T-helper 17 cell (primary cell): ENCODE measurements around the gene WDR45. TPM values are rescaled to one million over a fixed set of nuclear protein-coding genes. Genes with fewer than 3 reads are reported as not detected.

Source experiments
- ATAC-seq: fragments of 150-1000 bp; cut with Tn5 transposase; 2 replicates; pipeline ENCODE4 v1.10.0; 2021; ENCODE audit warnings: mild to moderate bottlenecking, moderate library complexity
- DNase-seq, 3 donors: peaks; one replicate each; pipeline versions ENCODE4 v3.0.0 to v3.0.0-alpha.2; 2020 to 2021
- H3K9me3 ChIP-seq: one replicate; pipeline ENCODE4 v1.7.0; 2013; ENCODE audit warnings: low read length, mild to moderate bottlenecking; ENCODE audit not compliant: control insufficient read depth, poor library complexity, severe bottlenecking
- H3K27ac Mint-ChIP-seq: one replicate; pipeline ENCODE4 v1.8.0; 2022; ENCODE audit warnings: mild to moderate bottlenecking, moderate library complexity, mixed read lengths
- H3K27me3 Mint-ChIP-seq: one replicate; pipeline ENCODE4 v1.8.0; 2022; ENCODE audit warnings: mixed read lengths
- H3K36me3 Mint-ChIP-seq: one replicate; pipeline ENCODE4 v1.8.0; 2022; ENCODE audit warnings: low read depth, mixed read lengths
- H3K4me1 Mint-ChIP-seq: one replicate; pipeline ENCODE4 v1.8.0; 2022; ENCODE audit warnings: mild to moderate bottlenecking, mixed read lengths
- H3K4me3 Mint-ChIP-seq: one replicate; pipeline ENCODE4 v1.8.0; 2022; ENCODE audit warnings: mild to moderate bottlenecking, moderate library complexity, mixed read lengths
- total RNA-seq, 4 donors: library from RNA in 2 of 4; stranded (reverse) in 2 of 4; gene quantifications; one replicate each; pipeline ENCODE4 v1.2.3 and lab custom pipeline; 2022 to 2026

The WDR45 gene
- total RNA-seq, 2 donors from 2014 or later: 69.9 to 73.5 TPM

GRCh38 chrX:49070988-49071387 is 8.7 kb downstream of the WDR45 start:
- H3K4me1 Mint-ChIP-seq: peaks cover 10% of the 10 kb centered on the region
- peak overlapping the region; percentile 45 for H3K27ac Mint-ChIP-seq
- no peaks in the 10 kb centered on the region for H3K36me3 Mint-ChIP-seq
- ATAC-seq (no peak), DNase-seq (no peak)
- H3K4me3 Mint-ChIP-seq: peak overlapping the region; percentile 66
- H3K27me3 Mint-ChIP-seq: no peaks in the 10 kb centered on the region
- no peaks in the 10 kb centered on the region for H3K9me3 ChIP-seq

GRCh38 chrX:49069038-49069437 is 10.6 kb downstream of the WDR45 start:
- Mint-ChIP-seq H3K4me3 (no peak overlapping the region), H3K27me3 (no peaks in the 10 kb centered on the region), H3K36me3 (no peaks in the 10 kb centered on the region), H3K27ac (no peak overlapping the region), H3K4me1 (peaks cover 10% of the 10 kb centered on the region)
- no peak for ATAC-seq
- no peaks in the 10 kb centered on the region for H3K9me3 ChIP-seq
- DNase-seq: no peak

DNA sequence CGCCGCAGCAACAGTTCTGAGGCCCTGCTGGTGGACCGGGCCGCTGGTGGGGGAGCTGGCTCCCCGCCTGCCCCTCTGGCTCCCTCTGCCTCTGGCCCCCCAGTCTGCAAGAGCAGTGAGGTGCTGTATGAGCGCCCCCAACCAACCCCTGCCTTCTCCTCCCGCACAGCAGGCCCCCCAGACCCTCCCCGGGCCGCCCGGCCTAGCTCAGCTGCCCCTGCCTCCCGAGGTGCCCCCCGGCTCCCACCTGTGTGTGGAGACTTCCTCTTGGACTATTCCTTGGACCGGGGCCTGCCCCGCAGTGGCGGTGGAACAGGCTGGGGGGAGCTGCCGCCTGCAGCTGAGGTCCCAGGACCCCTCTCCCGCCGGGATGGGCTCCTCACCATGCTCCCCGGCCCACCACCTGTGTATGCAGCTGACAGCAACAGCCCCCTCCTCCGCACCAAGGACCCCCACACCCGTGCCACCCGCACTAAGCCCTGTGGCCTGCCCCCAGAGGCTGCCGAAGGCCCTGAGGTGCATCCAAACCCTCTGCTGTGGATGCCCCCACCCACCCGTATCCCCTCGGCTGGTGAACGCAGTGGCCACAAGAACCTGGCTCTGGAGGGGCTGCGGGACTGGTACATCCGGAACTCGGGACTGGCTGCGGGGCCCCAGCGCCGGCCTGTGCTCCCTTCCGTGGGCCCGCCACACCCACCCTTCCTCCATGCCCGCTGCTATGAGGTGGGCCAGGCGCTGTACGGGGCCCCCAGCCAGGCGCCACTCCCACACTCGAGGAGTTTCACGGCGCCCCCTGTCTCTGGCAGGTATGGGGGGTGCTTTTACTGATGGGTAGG is 12.2 kb downstream of the WDR45 start:
- no peaks in the 10 kb centered on the region for H3K27me3 Mint-ChIP-seq
- no peaks in the 10 kb centered on the region for H3K9me3 ChIP-seq
- H3K27ac Mint-ChIP-seq: peak overlapping the region; percentile 19
- DNase-seq (no peak), ATAC-seq (no peak)
- H3K4me1 Mint-ChIP-seq: no peaks in the 10 kb centered on the region
- H3K4me3 Mint-ChIP-seq: no peak overlapping the region
- no peaks in the 10 kb centered on the region for H3K36me3 Mint-ChIP-seq

DNA sequence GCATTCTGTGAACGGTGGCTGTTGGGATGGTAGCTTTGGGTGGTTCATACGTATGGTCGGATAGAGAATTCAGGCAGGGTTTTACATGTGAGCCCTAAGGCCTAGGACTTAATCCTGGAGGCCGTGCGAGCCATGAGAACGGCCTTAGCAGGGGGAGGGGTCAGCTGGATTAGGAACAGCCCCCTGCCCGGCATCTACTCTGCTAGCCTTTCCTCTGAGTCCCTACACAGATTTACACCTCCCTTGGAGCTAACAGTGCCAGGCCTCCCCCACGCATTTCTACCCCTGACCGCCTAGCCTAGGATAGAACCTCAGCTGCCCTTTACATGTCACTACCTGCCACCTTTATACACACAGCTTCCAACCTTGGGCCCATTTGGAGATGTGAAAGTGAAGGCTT is 13.0 kb downstream of the WDR45 start:
- Mint-ChIP-seq H3K4me1 (no peaks in the 10 kb centered on the region), H3K27me3 (no peaks in the 10 kb centered on the region), H3K4me3 (no peak overlapping the region), H3K36me3 (no peaks in the 10 kb centered on the region), H3K27ac (no peak overlapping the region)
- ATAC-seq (no peak), DNase-seq (no peak)
- no peaks in the 10 kb centered on the region for H3K9me3 ChIP-seq

DNA sequence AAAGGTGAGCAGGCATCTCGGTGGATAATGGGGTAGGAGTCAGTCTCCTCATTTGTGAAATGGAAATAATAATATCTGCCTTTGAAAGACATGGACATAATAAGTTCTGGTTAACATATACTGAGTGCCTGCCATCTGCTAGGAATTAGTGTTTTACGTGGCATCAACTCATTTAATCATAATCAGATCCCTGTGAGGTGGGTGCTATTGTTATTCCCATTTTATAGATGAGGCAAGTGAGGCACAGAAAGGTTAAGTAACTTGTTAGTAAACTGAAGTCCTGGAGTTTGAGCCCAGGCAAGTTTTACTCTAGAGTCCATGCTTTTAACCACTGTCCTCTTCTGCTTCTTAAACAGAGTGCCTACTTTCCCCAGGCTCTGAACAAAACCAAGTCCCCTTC is 13.4 kb downstream of the WDR45 start:
- no peak overlapping the region for H3K4me3 Mint-ChIP-seq
- no peaks in the 10 kb centered on the region for H3K27me3 Mint-ChIP-seq
- DNase-seq (no peak), ATAC-seq (no peak)
- no peak overlapping the region for H3K27ac Mint-ChIP-seq
- H3K4me1 Mint-ChIP-seq: no peaks in the 10 kb centered on the region
- no peaks in the 10 kb centered on the region for H3K36me3 Mint-ChIP-seq
- H3K9me3 ChIP-seq: no peaks in the 10 kb centered on the region

GRCh38 chrX:49064735-49065134 is 15.0 kb downstream of the WDR45 start:
- H3K9me3 ChIP-seq: no peaks in the 10 kb centered on the region
- Mint-ChIP-seq H3K4me1 (no peaks in the 10 kb centered on the region), H3K27me3 (no peaks in the 10 kb centered on the region), H3K4me3 (no peak overlapping the region), H3K36me3 (no peaks in the 10 kb centered on the region), H3K27ac (no peak overlapping the region)
- ATAC-seq: no peak
- DNase-seq: no peak

DNA sequence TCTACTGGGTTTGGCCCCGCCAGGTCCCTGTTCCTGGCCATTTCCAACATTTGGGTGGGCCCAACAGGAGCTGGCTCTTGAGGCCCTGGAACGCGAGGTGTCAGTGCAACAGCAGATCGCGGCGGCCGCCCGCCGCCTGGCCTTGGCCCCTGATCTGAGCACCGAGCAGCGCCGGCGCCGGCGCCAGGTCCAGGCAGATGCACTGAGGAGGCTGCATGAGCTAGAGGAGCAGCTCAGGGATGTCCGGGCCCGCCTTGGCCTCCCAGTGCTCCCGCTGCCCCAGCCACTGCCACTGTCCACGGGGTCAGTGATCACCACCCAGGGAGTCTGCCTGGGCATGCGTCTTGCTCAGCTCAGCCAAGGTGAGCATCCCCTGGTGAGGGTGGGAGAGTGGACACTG is 15.4 kb downstream of the WDR45 start:
- ATAC-seq (no peak), DNase-seq (no peak)
- H3K27me3 Mint-ChIP-seq: no peaks in the 10 kb centered on the region
- no peaks in the 10 kb centered on the region for H3K9me3 ChIP-seq
- H3K4me1 Mint-ChIP-seq: no peaks in the 10 kb centered on the region
- H3K27ac Mint-ChIP-seq: no peak overlapping the region
- H3K4me3 Mint-ChIP-seq: no peak overlapping the region
- H3K36me3 Mint-ChIP-seq: no peaks in the 10 kb centered on the region

GRCh38 chrX:49063715-49064114 is 16.0 kb downstream of the WDR45 start:
- Mint-ChIP-seq H3K4me1 (no peaks in the 10 kb centered on the region), H3K36me3 (no peaks in the 10 kb centered on the region), H3K27ac (no peak overlapping the region), H3K27me3 (no peaks in the 10 kb centered on the region), H3K4me3 (no peak overlapping the region)
- H3K9me3 ChIP-seq: no peaks in the 10 kb centered on the region
- ATAC-seq (no peak), DNase-seq (no peak)

- peaks cover 4% of the 10 kb centered on the region for H3K4me1 Mint-ChIP-seq
- H3K36me3 Mint-ChIP-seq: no peaks in the 10 kb centered on the region
- H3K9me3 ChIP-seq: no peaks in the 10 kb centered on the region
- DNase-seq (no peak), ATAC-seq (no peak)
- no peak overlapping the region for H3K4me3 Mint-ChIP-seq
- H3K27me3 Mint-ChIP-seq: no peaks in the 10 kb centered on the region
- peak overlapping the region; percentile 8 for H3K27ac Mint-ChIP-seq
These were observed 17.8 kb downstream of the WDR45 start for GRCh38 chrX:49061916-49062315.

DNA sequence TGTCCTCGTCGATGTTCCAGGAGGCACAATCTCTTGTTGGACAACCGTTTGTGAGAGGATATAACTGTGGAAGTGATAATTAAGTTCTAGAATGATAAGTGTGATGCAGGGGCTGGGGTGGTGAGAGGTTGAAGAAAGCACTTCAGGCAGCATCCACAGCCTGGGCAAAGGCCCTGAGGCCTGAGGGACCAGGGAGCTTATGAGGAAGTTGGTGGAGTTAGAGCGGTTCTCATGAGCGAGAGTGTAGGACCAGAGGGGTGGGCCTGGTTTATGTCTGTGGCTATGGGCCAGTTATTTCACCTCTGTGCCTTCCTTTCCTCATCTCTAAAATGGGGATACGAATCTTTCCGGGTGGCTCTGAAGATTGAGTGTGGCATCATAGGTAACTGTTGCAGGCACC is 18.2 kb downstream of the WDR45 start:
- no peaks in the 10 kb centered on the region for H3K36me3 Mint-ChIP-seq
- H3K4me1 Mint-ChIP-seq: peaks cover 4% of the 10 kb centered on the region
- H3K9me3 ChIP-seq: no peaks in the 10 kb centered on the region
- DNase-seq (no peak), ATAC-seq (no peak)
- peak overlapping the region; percentile 8 for H3K27ac Mint-ChIP-seq
- H3K4me3 Mint-ChIP-seq: no peak overlapping the region
- no peaks in the 10 kb centered on the region for H3K27me3 Mint-ChIP-seq

GRCh38 chrX:49060914-49061313 is 18.8 kb downstream of the WDR45 start:
- H3K27ac Mint-ChIP-seq: peak overlapping the region; percentile 8
- H3K9me3 ChIP-seq: no peaks in the 10 kb centered on the region
- no peaks in the 10 kb centered on the region for H3K36me3 Mint-ChIP-seq
- H3K4me1 Mint-ChIP-seq: peaks cover 6% of the 10 kb centered on the region
- no peaks in the 10 kb centered on the region for H3K27me3 Mint-ChIP-seq
- no peak for DNase-seq
- no peak overlapping the region for H3K4me3 Mint-ChIP-seq
- ATAC-seq: no peak

GRCh38 chrX:49059681-49060085 is 20.0 kb downstream of the WDR45 start:
- Mint-ChIP-seq H3K4me3 (no peak overlapping the region), H3K36me3 (no peaks in the 10 kb centered on the region), H3K27me3 (no peaks in the 10 kb centered on the region), H3K27ac (no peak overlapping the region), H3K4me1 (peaks cover 12% of the 10 kb centered on the region)
- no peak for DNase-seq
- no peak for ATAC-seq
- no peaks in the 10 kb centered on the region for H3K9me3 ChIP-seq

GRCh38 chrX:49059201-49059600 is 20.5 kb downstream of the WDR45 start:
- H3K4me3 Mint-ChIP-seq: no peak overlapping the region
- no peaks in the 10 kb centered on the region for H3K36me3 Mint-ChIP-seq
- no peak overlapping the region for H3K27ac Mint-ChIP-seq
- H3K4me1 Mint-ChIP-seq: peaks cover 16% of the 10 kb centered on the region
- no peaks in the 10 kb centered on the region for H3K27me3 Mint-ChIP-seq
- DNase-seq: no peak
- ATAC-seq: no peak
- H3K9me3 ChIP-seq: no peaks in the 10 kb centered on the region

GRCh38 chrX:49058794-49059193 is 20.9 kb downstream of the WDR45 start, which contains the start of gene CCDC120:
CCDC120 (plus strand) TSS chrX:49058999; CDS start chrX:49062042, 3,043 bp downstream.
- Mint-ChIP-seq H3K36me3 (no peaks in the 10 kb centered on the region), H3K4me1 (peaks cover 19% of the 10 kb centered on the region), H3K4me3 (no peak within 1 kb of the TSS), H3K27ac (no peak within 1 kb of the TSS), H3K27me3 (no peaks in the 10 kb centered on the region)
- no peaks in the 10 kb centered on the region for H3K9me3 ChIP-seq
- DNase-seq (no peak), ATAC-seq (no peak)
